ENCODE data around the gene COL5A3. TPM values are rescaled to one million over a fixed set of nuclear protein-coding genes. Genes with fewer than 3 reads are reported as not detected.

The COL5A3 gene
- total and polyA plus RNA-seq, 2 of the 13 experiments (the other 11 are each of a cell fraction or from before 2014, with no cell fraction given): 0.02 TPM; not detected in 1

DNA sequence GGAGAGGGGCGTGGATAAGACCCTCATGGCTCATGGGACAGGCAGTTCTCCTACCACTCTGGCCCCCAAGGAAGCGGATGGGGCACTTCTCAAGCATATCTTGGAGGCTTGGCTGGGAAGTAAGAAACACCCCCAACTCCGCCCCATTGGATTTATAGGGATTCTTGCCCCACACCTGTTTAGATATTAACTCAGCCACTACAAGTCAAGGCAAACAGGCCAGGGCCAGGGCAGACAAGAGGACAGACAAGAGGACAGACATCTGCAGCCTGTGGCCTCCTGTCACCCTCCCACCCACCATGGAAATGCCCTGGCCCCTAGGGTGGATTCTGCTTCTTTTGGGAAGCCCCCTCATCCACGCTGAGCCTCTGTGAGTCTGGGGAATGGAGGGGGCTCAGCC lies 27.1 kb upstream of the COL5A3 start:
- intact Hi-C loops (cut with micrococcal nuclease; ENCODE audit: unreplicated experiment): no loop called here
- ATAC-seq: no peak

More for the DNA sequence above, 27.1 kb upstream of the COL5A3 start:
- CTCF ChIA-PET (ENCODE audit: low intra/inter-chr PET ratio, low total read pairs): no interaction called here
- H3K9me3 ChIP-seq (ENCODE audit: low read length): no peaks in the 10 kb centered on the region
- 0% methylated on average over 1 of the region's 4 CpGs for WGBS (ENCODE audit: low lambda C conversion rate)
- POLR2A ChIA-PET: no interaction called here
- FAIRE-seq: no peak
- H3K4me3 ChIP-seq (replicated peaks in 1 of 3; ENCODE audit: insufficient read depth in 1 of 3, low read depth in 2 of 3, low read length in 3 of 3): no peak overlapping the region
- no peak for TF ChIP-seq GTF3A (CRISPR knock-in tag; conservative IDR thresholded peaks at IDR 0.05)
- TF ChIP-seq, protein P1, sequence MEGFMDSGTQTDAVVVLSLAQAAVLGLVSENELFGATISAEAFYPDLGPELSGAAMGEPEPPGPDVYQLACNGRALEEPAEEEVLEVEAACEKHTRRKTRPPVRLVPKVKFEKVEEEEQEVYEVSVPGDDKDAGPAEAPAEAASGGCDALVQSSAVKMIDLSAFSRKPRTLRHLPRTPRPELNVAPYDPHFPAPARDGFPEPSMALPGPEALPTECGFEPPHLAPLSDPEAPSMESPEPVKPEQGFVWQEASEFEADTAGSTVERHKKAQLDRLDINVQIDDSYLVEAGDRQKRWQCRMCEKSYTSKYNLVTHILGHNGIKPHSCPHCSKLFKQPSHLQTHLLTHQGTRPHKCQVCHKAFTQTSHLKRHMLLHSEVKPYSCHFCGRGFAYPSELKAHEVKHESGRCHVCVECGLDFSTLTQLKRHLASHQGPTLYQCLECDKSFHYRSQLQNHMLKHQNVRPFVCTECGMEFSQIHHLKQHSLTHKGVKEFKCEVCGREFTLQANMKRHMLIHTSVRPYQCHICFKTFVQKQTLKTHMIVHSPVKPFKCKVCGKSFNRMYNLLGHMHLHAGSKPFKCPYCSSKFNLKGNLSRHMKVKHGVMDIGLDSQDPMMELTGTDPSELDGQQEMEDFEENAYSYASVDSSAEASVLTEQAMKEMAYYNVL (CRISPR knock-in tag; IDR thresholded peaks at IDR 0.05; ENCODE audit: borderline replicate concordance): no peak
- no peak for TF ChIP-seq HNRNPH1 (optimal IDR thresholded peaks at IDR 0.05; ENCODE audit: low read depth, low read length)
- no peak for TF ChIP-seq ZNF350 (CRISPR knock-in tag; IDR thresholded peaks at IDR 0.05; ENCODE audit: borderline replicate concordance, low read depth)
- TF ChIP-seq TP53 (CRISPR knock-in tag; conservative IDR thresholded peaks at IDR 0.05): no peak
- TF ChIP-seq CENPX (CRISPR knock-in tag; IDR thresholded peaks at IDR 0.05): no peak
- TF ChIP-seq U2AF2 (IDR thresholded peaks at IDR 0.05; ENCODE audit: low read depth, low read length): no peak
- TF ChIP-seq ZNF776 (CRISPR knock-in tag; IDR thresholded peaks at IDR 0.05): no peak
- no peak for TF ChIP-seq FOXC1 (CRISPR knock-in tag; IDR thresholded peaks at IDR 0.05; ENCODE audit: borderline replicate concordance)
- no peak for TF ChIP-seq RORA (CRISPR knock-in tag; IDR thresholded peaks at IDR 0.05)
- TF ChIP-seq ZNF337 (CRISPR knock-in tag; IDR thresholded peaks at IDR 0.05; ENCODE audit: borderline replicate concordance, low read depth): no peak
- no peak for TF ChIP-seq SYNCRIP (IDR thresholded peaks at IDR 0.05; ENCODE audit: insufficient read depth, low read depth, low read length)
- TF ChIP-seq SOX13 (IDR thresholded peaks at IDR 0.05): no peak
- no peak for TF ChIP-seq SOX13 (CRISPR knock-in tag; conservative IDR thresholded peaks at IDR 0.05 in 1 of 2, IDR thresholded peaks at IDR 0.05 in 1 of 2)
- no peak overlapping the region for H3K4me2 ChIP-seq (ENCODE audit: low read depth, low read length)
- in situ Hi-C loops (cut with HindIII; ENCODE audit: extremely low pct_ligation_motif_present, low pct_unique_long_range_greater_than_20kb): no loop called here
- no TSS peak for BruUV-seq (replicated peaks)
- DNase-seq (ENCODE audit: low spot score): no peak
- no peak overlapping the region for H3K9ac ChIP-seq (ENCODE audit: insufficient read depth, low read depth, low read length)
- no peaks in the 10 kb centered on the region for H3K79me2 ChIP-seq (ENCODE audit: insufficient read depth, low read length)
- H2AFZ ChIP-seq (ENCODE audit: low read length): no peak overlapping the region
- peaks cover 0 to 14% of the 10 kb centered on the region in 2 experiments; a peak in 3 of 5 replicates for H3K27me3 ChIP-seq (ENCODE audit: control insufficient read depth in 1 of 2, insufficient read depth in 2 of 2, low read length in 2 of 2)
- H3K4me1 ChIP-seq (ENCODE audit: insufficient read depth, low read length): peaks cover 30% of the 10 kb centered on the region
- H4K20me1 ChIP-seq (ENCODE audit: insufficient read depth, low read length): no peaks in the 10 kb centered on the region
- H3K27ac ChIP-seq (ENCODE audit: extremely low read length, insufficient read depth, low read length): no peak overlapping the region
- H3K36me3 ChIP-seq (replicated peaks in 1 of 2; ENCODE audit: control insufficient read depth in 1 of 2, insufficient read depth in 2 of 2, low read length in 2 of 2): no peaks in the 10 kb centered on the region
